Neural progenitor cell (in vitro differentiated cells): ENCODE results near the gene RUSF1. TPM values are rescaled to one million over a fixed set of nuclear protein-coding genes. Genes with fewer than 3 reads are reported as not detected.

Experiments used
- DNase-seq: peaks from one replicate; pipeline ENCODE4 v3.0.0-alpha.2; 2016; ENCODE audit warnings: low spot score
- H2AFZ ChIP-seq: fragments of 200-600 bp; sonication (generic); replicated peaks from 2 replicates; pipeline ENCODE4 v1.6.1; 2016; ENCODE audit warnings: antibody characterized with exemption
- H3F3A ChIP-seq: fragments of 200-600 bp; sonication (generic); 2 replicates; pipeline ENCODE4 v1.6.1; 2016; ENCODE audit warnings: antibody characterized with exemption, low read depth
- H3K27ac ChIP-seq: fragments of 200-600 bp; sonication (generic); 2 replicates; pipeline ENCODE4 v1.5.1; 2016; ENCODE audit warnings: mild to moderate bottlenecking
- H3K27me3 ChIP-seq: fragments of 200-600 bp; sonication (generic); 2 replicates; pipeline ENCODE4 v1.6.1; 2016; ENCODE audit warnings: mild to moderate bottlenecking, moderate library complexity
- H3K36me3 ChIP-seq: fragments of 200-600 bp; sonication (generic); 2 replicates; pipeline ENCODE4 v1.5.1; 2016
- H3K4me1 ChIP-seq: fragments of 200-600 bp; sonication (generic); 2 replicates; pipeline ENCODE4 v1.6.1; 2016; ENCODE audit warnings: mixed run types
- H3K4me2 ChIP-seq: fragments of 200-600 bp; sonication (generic); 2 replicates; pipeline ENCODE4 v1.6.1; 2016
- H3K4me3 ChIP-seq: fragments of 200-600 bp; sonication (generic); 2 replicates; pipeline ENCODE4 v1.5.1; 2016
- H3K79me2 ChIP-seq: fragments of 200-600 bp; sonication (generic); 2 replicates; pipeline ENCODE4 v1.6.1; 2016; ENCODE audit warnings: low read depth
- H3K9ac ChIP-seq: fragments of 200-600 bp; sonication (generic); 2 replicates; pipeline ENCODE4 v1.6.1; 2016
- H3K9me3 ChIP-seq: fragments of 200-600 bp; sonication (generic); 2 replicates; pipeline ENCODE4 v1.5.1; 2016; ENCODE audit warnings: low read depth
- H4K20me1 ChIP-seq: fragments of 200-600 bp; sonication (generic); 2 replicates; pipeline ENCODE4 v1.6.1; 2016; ENCODE audit warnings: low read depth
- H3K27ac Mint-ChIP-seq: 3 replicates; pipeline ENCODE4 v1.8.0; 2021; ENCODE audit warnings: mixed read lengths
- H3K27me3 Mint-ChIP-seq: 2 replicates; pipeline ENCODE4 v1.8.0; 2022; ENCODE audit warnings: low read depth, mild to moderate bottlenecking, inconsistent platforms, moderate library complexity, mixed read lengths; ENCODE audit not compliant: insufficient read depth
- H3K36me3 Mint-ChIP-seq: 3 replicates; pipeline ENCODE4 v1.8.0; 2021; ENCODE audit warnings: mixed read lengths
- H3K4me1 Mint-ChIP-seq: 3 replicates; pipeline ENCODE4 v1.8.0; 2021; ENCODE audit warnings: mixed read lengths
- H3K4me3 Mint-ChIP-seq: 3 replicates; pipeline ENCODE4 v1.8.0; 2021; ENCODE audit warnings: mild to moderate bottlenecking, moderate library complexity, mixed read lengths
- H3K9me3 Mint-ChIP-seq: 3 replicates; pipeline ENCODE4 v1.8.0; 2020; ENCODE audit warnings: mixed read lengths
- CTCF ChIP-seq: fragments of 200-600 bp; sonication (generic); IDR thresholded peaks from 2 replicates; pipeline ENCODE4 v1.5.1; 2017; ENCODE audit warnings: antibody characterized with exemption, mild to moderate bottlenecking
- EZH2 ChIP-seq: fragments of 200-600 bp; sonication (generic); IDR thresholded peaks from 2 replicates; pipeline ENCODE4 v1.6.1; 2017; ENCODE audit warnings: antibody characterized with exemption, mild to moderate bottlenecking, moderate library complexity
- EZH2phosphoT487 ChIP-seq: fragments of 200-600 bp; sonication (generic); IDR thresholded peaks from 2 replicates; pipeline ENCODE4 v1.6.1; 2017; ENCODE audit warnings: antibody characterized with exemption
- total RNA-seq: library from RNA; depleted of rRNA; stranded (reverse); fragments of >200 nt; gene quantifications from 2 replicates; pipeline ENCODE4 v1.2.3, GENCODE V29; 2015; ENCODE audit warnings: low replicate concordance

RUSF1 gene
- total RNA-seq, 1 donor from 2014 or later: 11.5 TPM

- Histone ChIP-seq H3K27me3 (no peaks in the 10 kb centered on the region), H3K9me3 (no peaks in the 10 kb centered on the region), H2AFZ (no peak overlapping the region), H3F3A (peaks cover 6% of the 10 kb centered on the region), H3K36me3 (no peaks in the 10 kb centered on the region), H3K4me3 (no peak overlapping the region), H3K4me2 (no peak overlapping the region), H3K9ac (no peak overlapping the region), H3K4me1 (no peaks in the 10 kb centered on the region), H3K79me2 (no peaks in the 10 kb centered on the region), H3K27ac (no peak overlapping the region), H4K20me1 (no peaks in the 10 kb centered on the region)
- no peak overlapping the region for H3K4me3 Mint-ChIP-seq
- H3K9me3 Mint-ChIP-seq: no peaks in the 10 kb centered on the region
- H3K36me3 Mint-ChIP-seq: no peaks in the 10 kb centered on the region
- peaks cover 3% of the 10 kb centered on the region for H3K4me1 Mint-ChIP-seq
- TF ChIP-seq EZH2 (no peak), CTCF (no peak), EZH2phosphoT487 (no peak)
- H3K27me3 Mint-ChIP-seq: peaks cover 7% of the 10 kb centered on the region
- DNase-seq: no peak
- no peak overlapping the region for H3K27ac Mint-ChIP-seq
These were observed 67.5 kb downstream of the RUSF1 start for GRCh38 chr16:31440516-31441184.

- Mint-ChIP-seq H3K36me3 (no peaks in the 10 kb centered on the region), H3K27me3 (peaks cover 9% of the 10 kb centered on the region), H3K27ac (no peak overlapping the region), H3K4me1 (peaks cover 3% of the 10 kb centered on the region), H3K4me3 (no peak overlapping the region), H3K9me3 (no peaks in the 10 kb centered on the region)
- DNase-seq: no peak
- Histone ChIP-seq H2AFZ (no peak overlapping the region), H3K36me3 (no peaks in the 10 kb centered on the region), H3K4me1 (no peaks in the 10 kb centered on the region), H3F3A (peaks cover 6% of the 10 kb centered on the region), H3K27ac (no peak overlapping the region), H3K9me3 (no peaks in the 10 kb centered on the region), H3K79me2 (no peaks in the 10 kb centered on the region), H3K4me2 (no peak overlapping the region), H4K20me1 (no peaks in the 10 kb centered on the region), H3K9ac (no peak overlapping the region), H3K4me3 (no peak overlapping the region), H3K27me3 (no peaks in the 10 kb centered on the region)
- TF ChIP-seq EZH2phosphoT487: no peak
- no peak for TF ChIP-seq EZH2
- no peak for TF ChIP-seq CTCF
These were observed 68.7 kb downstream of the RUSF1 start for GRCh38 chr16:31439519-31439918.

Other genes starting within 250 kb of the RUSF1 start
- gene ITGAM, start 248.4 kb downstream of the RUSF1 start, total RNA-seq: not detected in 2 replicates
- not detected in 2 replicates for gene ITGAX, start 153.2 kb downstream of the RUSF1 start, total RNA-seq
- not detected in 2 replicates for gene ITGAD, start 115.1 kb downstream of the RUSF1 start, total RNA-seq
- not detected in 2 replicates for gene COX6A2, start 80.0 kb downstream of the RUSF1 start, total RNA-seq
- 0.19 and 0.53 TPM in 2 replicates for gene ZNF843, start 65.6 kb downstream of the RUSF1 start, total RNA-seq
- gene ARMC5, start 48.9 kb downstream of the RUSF1 start, total RNA-seq: 5.4 and 7.6 TPM in 2 replicates
- 0.09 TPM in 1 of 2 replicates, not detected in the other for gene TGFB1I1, start 36.2 kb downstream of the RUSF1 start, total RNA-seq
- not detected in 2 replicates for gene SLC5A2, start 25.3 kb downstream of the RUSF1 start, total RNA-seq
- gene AHSP, start 19.5 kb upstream of the RUSF1 start, total RNA-seq: not detected in 2 replicates